Activated CD4-positive, alpha-beta T cell treated with anti-CD3 and anti-CD28 coated beads, Interleukin-2, Interleukin-6, amounts not matched to agents 100 ng/mL and 50 ng/mL, durations not matched to agents 16 hours and 8 hours (primary cell): Measurements from ENCODE around the gene GNAO1.

Source experiments
- DNase-seq: peaks from one replicate; pipeline ENCODE4 v3.0.0-alpha.2; 2020

The GNAO1 gene

GRCh38 chr16:56266641-56267607, 75.6 kb downstream of the GNAO1 start:
- DNase-seq: no peak

- DNase-seq: no peak
Measured at GRCh38 chr16:56267888-56268287, 76.6 kb downstream of the GNAO1 start.

DNA sequence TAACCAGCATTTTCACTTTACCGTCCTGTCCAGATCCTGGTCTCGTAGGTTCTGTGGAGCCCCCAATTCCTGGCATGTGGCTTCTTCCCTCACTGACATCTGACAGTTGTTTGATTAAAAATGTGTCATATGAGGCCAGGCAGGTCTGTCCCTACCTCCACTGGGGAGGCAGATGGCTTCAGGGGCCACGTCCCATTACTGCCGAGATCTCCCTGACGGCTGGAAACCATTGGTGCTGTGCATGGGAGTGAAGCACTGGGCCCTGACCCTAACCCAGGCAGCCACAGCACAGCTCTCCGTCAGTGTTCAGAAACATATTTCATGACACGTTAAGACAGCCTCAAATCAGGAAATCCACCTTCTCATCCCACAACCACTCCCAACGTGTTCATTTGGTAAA, 77.5 kb downstream of the GNAO1 start:
- no peak for DNase-seq

DNA sequence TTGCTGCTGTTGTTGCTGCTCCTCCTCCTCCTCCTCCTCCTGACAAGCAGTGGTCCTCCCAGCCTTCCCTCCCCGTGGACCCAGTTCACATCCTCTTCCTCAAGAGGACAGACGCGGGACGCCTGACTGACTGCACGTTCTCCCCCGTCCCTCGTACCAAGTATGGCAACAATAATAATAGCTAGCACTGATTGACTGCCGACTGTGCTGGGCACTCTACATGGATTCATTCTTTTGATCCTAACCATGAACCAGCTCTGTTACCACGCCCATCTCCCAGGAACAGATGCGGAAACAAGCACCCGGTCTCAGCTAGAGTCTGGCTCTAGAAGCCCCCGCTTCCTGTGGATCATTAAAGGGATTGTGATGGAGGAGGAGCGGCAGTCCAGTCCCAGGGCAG, 78.0 kb downstream of the GNAO1 start:
- no peak for DNase-seq

- DNase-seq: no peak
Measured at GRCh38 chr16:56269811-56270684, 78.8 kb downstream of the GNAO1 start.

GRCh38 chr16:56270828-56271227, 79.5 kb downstream of the GNAO1 start:
- DNase-seq: no peak

DNA sequence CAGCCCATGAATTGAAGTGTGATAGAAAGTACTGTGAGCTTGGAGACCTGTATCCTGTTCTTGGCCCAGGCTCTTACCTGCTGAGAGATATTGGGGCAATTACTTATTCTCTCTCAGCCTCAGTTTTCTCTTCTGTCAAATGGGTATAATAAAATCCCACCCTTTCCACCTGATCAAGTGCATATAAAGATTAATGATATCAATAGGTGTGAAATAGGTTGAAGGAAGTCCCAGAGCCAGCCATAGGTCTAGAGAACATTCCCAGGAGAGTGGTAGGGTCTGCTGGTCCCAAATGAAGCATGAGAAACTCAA, 81.2 kb downstream of the GNAO1 start:
- DNase-seq: no peak

GRCh38 chr16:56273615-56274014, 82.3 kb downstream of the GNAO1 start:
- DNase-seq: no peak

DNA sequence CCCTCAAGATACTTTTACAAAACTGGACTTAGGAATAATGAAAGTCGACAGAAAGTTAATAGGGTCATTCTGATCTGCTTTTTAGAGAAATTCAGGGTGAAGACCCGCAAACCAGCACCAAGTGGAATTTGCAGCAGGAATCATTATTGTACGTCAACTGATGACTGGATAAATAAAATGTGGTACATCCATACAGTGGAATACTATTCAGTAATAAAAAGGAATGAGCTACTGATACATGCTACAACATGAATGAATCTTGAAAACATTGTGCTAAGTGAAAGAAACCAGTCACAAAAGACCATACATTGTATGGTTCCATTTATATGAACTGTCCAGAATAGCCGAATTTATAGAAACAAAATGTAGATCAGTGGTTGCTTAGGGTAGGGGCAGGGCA, 83.1 kb downstream of the GNAO1 start:
- DNase-seq: no peak

DNA sequence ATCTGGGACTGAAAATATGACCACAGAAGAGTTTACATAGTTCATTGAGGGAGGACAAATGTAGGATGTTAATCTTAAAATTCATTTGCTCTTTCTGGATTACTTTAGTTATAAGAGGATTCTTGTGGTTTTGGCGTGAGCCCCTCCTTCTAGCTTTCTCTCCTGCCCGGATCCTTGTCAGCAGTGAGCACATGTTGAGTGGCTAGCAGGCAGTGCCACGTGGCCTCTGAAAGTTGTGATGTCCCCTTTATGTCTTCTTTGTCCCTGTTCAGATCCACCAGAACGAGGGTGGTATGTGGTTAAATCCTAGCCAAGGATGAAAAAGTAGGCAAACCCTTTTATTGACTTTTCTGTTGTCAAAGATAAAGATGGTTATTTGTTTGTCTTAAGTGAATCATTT, 83.8 kb downstream of the GNAO1 start:
- DNase-seq: no peak

DNA sequence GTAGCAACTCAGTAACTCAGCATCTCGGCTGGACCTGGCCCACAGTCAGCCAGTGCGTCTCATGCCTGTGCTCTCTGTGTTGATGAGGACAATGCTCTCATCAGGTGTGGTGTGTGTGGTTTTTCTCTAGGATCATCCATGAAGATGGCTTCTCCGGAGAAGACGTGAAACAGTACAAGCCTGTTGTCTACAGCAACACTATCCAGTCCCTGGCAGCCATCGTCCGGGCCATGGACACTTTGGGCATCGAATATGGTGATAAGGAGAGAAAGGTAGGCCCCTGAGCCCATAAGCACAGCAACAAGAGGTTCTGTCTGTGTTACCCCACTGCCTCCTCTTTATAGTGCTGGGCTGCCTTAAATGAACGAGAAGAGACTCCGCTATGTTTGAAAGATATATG, 84.5 kb downstream of the GNAO1 start:
- DNase-seq: no peak

GRCh38 chr16:56277075-56277474, 85.8 kb downstream of the GNAO1 start:
- no peak for DNase-seq

DNA sequence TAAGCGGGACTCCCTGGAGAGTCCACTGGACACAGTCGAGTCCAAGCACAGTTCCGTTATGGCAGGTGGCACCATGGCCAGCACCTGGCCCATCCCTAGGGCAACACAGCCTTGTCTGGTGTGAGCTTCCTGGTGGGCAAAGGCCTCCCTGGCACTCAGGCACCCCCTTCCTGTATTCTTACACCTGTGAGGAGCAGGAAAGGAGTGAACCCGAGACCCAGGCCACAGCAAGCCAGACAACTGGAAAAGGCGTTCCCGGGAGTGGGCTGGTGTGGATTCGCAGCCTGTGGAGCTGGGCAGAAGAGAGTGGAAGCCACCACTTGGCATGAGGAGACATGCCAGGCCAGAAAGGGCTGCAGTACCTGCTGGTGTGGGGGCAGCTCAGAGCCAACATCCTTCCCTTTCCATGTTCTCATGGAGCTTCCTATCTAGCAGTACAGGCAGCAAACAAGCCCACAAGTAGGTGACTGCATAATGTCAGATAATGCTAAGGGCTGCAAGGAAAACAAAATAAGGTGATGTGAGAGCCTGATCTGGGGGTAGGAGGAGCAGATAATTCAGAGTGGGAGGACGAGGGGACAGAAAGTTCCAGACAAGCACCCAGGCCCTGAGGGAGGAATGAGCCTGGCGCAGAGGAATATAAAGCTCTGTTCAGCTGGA, 87.0 kb downstream of the GNAO1 start:
- DNase-seq: no peak

GRCh38 chr16:56279132-56279531, 87.8 kb downstream of the GNAO1 start:
- peak; percentile 68 for DNase-seq

- DNase-seq: no peak
Measured at GRCh38 chr16:56279914-56280313, 88.6 kb downstream of the GNAO1 start.

DNA sequence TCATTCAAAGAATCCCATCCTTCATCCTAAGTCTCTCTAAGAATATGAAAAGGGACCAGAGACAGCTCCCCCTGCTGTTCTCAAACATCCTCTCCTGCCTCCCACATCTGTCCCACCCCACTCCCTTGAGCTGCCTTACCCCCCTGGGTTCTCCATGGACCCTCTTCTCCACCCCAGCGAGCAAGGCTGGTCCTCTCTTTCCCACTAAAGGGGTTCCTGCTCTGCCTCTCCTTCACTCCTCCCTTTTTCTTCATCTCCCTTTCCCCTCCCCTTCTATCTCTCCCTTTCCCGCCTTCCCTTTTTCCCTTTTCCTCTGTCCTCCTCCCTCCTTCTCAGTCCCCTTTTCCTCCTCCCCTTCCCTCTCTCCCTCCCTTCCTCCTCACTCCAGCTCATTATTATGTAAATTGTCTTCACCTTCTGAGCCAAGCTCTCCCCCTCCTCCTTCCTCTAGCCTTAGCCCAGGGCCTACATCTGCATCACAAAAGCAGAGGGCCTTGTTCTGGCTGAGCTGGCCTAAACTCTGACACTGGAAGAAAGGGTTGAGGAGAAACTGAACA, 90.0 kb downstream of the GNAO1 start:
- DNase-seq: no peak

DNA sequence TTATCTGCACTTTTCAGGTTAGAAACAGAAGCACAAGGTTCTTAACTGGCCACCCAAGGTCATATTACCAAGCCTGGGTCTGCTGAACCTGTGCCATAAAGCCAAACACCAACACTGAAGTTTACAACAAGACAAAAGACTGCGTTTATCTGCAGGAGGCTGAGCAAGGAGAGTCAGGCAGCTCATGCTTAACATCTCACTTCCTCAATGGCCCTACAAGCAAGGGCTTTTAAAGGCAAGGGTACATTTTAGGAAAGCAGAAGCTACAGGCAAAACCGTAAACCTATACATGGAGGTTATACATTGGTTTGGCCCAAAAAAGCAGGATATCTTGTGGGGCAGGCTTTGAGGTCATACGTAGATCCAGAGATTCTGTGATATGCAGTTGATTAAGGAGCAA, 91.2 kb downstream of the GNAO1 start:
- no peak for DNase-seq

DNA sequence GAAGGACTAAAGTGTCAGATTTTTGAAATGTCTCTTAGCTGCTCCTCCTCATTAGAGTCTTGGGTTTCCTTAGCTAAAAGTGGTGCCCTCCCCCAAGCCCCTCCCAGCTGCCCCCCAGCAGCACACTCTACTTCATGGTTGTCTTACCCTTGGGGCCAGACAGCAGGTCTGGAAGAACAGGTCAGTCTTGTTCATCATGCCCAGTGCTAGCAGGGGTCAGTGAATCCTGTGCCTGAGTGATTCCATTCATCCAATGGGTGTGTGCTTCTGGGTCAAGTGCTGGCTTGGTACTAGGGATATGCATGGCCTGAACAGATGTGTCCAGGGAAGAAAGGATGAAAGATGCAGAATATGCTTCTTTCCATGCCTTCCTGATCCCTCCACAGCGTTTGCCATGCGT, 93.2 kb downstream of the GNAO1 start:
- no peak for DNase-seq

GRCh38 chr16:56286809-56287208, 95.5 kb downstream of the GNAO1 start:
- DNase-seq: no peak

GRCh38 chr16:56288019-56288418, 96.7 kb downstream of the GNAO1 start:
- DNase-seq: no peak

DNA sequence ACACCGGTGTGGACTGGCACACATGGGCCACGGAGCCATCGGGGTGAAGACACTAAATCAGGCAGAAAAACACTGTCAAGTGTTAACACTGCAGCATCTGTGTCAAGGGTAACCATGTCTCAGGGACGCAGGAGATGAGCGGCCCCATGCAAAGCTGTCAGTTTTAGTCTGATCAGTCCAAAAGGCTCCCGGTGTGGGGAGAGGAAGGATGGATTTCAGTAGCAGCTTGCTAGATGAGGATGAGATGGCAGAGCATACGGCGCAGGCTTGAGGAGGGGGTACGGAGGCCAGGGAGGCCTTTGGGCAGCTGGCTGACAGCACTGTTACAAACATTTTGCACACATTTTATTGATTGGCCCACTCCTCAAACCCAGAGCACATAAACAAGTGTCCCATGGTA, 98.1 kb downstream of the GNAO1 start:
- no peak for DNase-seq

DNA sequence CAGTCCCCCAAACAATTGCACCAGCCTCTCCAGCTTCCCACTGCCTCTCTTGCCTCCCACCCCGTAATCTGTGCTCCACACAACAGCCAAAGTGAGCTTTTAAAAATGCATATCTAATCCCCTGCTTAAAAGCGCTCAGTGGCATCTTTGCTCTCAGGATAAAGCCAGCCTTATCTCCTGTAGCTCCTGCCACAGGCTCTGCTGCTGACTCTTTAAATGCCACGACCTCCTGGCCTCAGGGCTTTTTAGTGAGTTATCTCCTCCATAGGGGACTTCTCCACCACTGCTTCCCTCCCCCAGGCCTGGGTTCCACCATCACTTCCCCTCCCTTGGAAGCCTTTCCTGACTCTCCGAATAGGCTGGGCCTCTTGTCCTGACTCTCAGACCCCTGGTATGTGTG, 98.6 kb downstream of the GNAO1 start:
- no peak for DNase-seq

DNA sequence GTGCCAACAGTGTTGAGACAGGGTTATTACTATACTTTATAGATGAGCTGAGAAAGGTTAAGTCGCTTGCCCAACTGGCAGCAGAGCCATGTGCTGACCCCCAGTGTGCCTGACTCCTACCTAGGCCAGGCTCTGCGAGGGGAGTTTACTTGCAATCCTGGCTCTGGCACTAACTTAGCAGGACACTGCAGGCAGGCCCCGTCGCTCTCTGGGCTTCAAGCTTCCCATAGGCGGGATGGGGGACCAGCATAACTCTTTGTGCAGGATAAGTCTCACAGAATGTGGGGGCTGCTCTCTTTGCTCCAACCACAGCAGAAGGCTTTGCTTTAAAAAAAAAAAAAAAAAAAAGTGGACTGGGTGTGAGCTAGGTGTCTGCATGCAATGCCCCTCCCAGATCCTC, 102.7 kb downstream of the GNAO1 start:
- no peak for DNase-seq
